ENCODE results near the gene HIBADH.
"Not testable (repeated sequence)": the region's sequence is repeated elsewhere in the genome, so short reads cannot be mapped to it uniquely, and the experiment has no call there.

The HIBADH gene

DNA sequence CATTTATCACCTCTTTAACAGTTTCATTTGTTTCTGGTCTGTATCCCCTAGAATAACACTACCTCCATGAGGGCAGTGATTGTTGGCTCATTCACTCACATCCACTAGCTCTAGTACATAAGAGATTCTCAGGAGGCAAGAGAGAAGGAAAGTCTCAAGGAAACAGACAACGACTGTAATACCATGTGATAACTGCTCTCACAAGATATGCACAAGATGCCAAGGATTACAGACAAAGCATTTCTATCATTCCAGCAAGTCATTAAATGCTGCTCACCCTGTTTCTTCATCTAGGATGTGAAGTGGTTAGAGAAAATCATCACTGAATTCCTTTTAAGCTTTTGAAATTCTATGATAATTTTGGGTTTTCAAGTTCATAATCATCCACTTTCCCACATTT lies 115.3 kb downstream of the HIBADH start:
- DNase-seq (ENCODE audit: low read depth), result no peak

DNA sequence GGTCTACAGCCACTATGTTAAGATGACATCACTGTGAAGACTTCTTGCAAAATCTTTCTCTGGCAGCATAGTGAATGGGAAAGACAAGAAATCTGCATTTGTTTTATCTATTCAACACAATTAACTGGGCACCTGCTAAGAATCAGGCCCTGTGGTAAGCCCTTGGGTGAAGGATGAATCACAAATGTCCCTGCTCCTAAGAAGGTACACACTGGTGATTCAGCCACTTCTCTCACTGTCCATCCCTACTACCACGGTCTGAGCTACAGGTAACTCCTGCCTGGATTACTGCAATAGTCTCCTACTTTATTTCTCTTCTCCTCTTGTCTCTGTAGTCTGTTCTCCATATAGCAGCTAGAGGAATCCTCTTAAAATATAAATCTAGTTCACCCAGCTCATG lies 116.1 kb downstream of the HIBADH start:
- no peak for DNase-seq (ENCODE audit: low read depth)

DNA sequence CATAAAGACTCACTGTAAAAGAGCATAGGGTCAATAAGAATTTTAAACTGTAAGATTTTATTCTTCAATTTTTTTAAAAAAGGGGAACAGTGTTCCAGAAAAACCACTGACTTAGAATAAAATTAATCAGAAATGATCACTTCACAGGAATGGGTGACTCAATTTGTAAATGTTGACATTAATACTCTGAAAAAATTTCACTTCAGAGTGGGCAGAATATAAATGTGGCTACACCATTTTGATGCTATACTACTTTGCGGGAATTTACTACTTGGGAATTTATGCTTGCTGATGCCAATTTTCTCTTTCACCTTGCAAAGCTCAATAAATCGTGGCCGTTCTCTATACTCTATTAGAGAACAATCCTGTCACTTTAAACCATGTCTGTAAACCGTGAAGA lies 126.9 kb downstream of the HIBADH start:
- no peak for DNase-seq (ENCODE audit: low read depth)

DNA sequence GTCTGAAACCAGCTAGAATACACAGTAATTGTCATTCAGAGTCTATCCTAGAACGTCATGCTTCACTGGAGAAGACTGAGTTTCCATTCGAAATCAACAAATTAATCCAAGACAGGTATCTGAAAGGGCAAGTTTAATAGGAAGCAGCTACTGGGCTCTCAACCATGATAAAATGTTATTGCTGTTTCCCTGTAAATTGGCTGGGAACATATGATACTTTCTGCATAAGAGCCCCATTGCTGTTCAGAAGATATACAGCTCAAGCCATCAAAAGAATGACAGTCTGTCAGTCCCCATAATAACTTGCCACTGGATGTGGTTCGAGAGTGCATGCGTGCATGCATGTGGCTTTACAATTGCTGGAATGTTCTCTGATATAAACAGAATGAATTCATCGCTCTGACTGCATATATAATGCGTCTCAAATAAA lies 129.0 kb downstream of the HIBADH start:
- DNase-seq (ENCODE audit: low read depth), result no peak

DNA sequence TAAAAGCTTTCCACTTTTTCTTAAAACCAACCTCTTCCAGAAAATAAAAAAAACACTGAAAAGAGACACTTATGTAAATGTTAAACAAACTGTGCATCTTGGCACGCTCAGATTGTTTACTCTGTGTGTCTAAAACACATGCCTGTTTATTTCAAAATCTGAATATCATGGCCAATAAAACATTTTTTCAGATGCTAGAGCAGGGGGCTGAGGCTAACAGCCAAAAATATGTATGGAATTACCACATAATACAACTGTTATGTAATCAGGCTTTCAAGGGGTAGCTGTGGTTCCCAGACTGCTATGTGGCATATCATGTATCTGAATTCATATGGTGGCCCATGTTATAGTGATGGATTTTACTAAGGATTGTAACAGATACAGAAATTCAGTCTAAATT lies 130.4 kb downstream of the HIBADH start:
- no peak for DNase-seq (ENCODE audit: low read depth)

DNA sequence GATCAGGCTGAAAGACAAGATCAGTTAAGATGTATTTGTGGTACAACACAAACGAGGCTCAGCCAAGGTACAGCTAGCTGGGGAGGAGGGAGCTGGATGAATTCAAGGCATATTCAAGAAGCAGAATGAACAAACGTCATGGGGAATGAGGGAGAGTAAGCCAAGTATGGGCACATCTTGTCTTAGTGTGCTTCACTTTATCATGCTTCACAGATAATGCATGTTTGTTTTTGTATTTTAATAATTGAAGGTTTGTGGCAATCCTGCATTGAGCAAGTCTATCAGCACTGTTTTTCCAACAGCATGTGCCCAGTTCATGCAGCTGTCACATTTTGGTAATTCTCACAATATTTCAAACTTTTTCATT lies 135.4 kb downstream of the HIBADH start:
- no peak for DNase-seq (ENCODE audit: low read depth)

DNA sequence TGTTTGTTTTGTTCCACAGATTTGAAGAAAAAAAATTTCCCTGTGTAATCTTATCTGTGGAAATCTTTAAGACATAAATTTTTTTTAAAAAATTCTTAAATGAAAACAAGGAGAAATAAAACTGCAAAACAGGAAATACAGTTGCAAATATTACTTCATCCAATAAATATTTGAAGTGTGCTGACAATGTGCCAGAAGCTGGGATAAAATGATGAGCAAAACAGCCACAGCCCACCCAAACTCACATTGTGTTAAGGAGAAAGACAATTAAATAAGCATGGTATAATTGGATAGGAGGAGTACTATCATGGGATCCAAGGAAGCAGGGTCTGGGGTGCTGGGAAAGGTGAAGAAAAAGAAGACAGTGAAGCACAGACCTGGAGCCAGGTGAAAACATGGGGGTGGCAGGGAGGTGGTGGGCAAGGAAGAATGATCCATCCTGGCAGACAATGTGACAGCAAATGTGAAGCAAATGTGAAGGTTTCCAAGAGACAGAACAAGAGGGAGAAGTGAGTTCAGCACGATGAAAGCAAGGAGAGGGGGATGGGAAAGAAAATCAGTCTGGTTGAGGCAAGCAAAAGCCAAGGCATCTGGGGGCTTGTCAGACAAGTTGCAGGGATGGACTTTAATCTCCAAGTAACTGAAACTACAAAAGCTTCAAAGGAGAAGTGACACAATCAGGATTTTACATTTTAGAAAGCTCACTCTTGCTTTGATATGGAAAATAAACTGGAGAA lies 135.9 kb downstream of the HIBADH start:
- no peak for DNase-seq (ENCODE audit: low read depth)

DNA sequence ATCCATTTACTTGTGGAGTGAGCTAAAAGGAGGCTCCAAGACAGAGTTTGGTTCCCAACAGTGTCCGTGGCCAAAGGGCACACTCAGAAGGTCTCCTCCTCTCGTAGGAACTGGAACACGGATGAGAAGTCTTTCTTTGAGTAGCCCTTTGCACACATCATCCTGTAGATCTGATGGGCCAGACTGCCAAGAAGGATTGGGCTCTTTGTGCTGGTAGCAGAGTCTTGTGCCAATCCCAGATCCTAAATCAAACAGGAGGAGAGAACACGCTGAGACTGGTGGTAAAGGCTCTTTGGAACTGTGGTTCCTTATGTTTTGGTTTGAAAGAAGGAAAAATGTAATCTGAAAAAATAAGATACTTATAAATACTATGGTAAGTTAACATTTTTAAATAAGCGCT lies 136.6 kb downstream of the HIBADH start:
- no peak for DNase-seq (ENCODE audit: low read depth)

DNA sequence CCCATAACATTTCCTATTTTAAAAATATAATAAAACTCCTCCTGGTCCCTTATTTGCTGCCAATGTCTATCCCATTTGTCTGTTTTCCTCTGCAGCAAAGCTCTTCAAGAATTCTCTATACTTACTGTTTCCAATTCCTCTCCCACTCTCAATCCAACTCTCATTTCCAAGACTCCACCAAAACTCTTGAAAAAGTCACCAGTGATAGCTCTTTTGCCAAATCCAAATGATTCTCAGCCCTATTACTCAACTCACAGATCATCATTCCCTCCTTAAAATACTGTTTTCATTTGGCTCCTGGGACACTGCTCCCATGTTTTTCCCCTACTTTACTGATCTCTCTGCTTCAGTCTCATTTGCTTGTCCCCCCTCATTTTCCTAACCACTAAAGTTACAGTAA lies 139.4 kb downstream of the HIBADH start:
- no peak for DNase-seq (ENCODE audit: low read depth)

DNA sequence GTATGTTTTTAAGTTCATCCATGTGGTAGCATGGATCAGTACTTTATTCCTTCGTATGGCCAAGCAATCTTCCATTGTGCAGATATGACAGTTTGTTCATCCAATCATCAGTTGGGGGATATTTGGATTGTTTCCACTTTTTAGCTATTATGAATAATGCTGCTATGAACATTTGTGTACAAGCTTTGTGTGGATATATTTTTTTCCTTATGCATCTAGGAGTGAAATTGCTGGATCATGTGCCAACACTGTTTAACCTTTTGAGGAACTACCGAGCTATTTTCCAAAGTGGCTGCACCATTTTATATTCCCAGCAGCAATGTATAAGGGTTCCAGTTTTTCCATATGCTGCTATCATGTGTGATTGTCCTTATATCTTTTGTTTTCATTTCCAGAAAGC lies 140.1 kb downstream of the HIBADH start:
- DNase-seq (ENCODE audit: low read depth), result no peak

DNA sequence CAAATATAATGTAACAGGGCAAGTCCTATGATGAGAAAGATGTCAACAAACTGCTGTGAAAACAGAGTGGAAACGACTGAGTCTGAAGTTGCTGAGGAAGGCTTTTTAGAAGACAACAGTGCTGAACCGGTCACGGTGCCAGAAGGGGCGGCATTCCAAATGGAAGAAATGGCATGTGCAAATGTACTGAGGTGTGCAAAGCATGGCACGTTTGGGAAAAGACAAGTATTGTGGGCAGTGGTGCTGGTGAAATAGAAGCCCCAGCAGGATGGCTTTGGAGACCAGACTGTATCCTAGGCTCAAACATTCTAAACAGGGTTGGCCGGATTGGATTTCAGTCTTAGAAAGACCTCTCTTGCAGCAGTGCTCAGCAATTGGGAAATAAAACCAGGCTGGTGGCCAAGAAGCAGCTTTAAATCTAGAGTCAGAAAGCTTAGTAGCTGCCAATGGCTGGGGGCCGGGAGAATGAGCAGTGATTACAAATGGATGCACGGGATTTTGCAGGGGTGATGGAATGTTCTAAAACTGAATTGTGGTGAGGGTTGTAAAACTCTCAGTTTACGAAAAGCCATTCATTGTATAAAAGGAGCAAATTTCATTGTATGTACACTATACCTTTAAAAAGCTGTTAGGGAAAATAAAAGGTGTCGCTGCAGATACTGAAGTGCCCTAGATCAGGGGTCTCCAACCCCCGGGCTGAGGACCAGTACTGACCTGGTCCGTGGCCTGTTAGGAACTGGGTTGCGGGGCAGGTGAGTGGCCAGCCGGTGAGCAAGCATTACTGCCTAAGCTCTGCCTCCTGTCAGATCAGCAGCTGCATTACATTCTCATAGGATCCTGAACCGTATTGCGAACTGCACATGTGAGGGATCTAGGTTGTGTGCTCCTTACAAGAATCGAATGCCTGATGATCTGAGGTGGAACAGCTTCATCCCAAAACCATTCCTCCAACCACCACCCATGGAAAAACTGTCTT lies 141.6 kb downstream of the HIBADH start:
- no peak for DNase-seq (ENCODE audit: low read depth)

DNA sequence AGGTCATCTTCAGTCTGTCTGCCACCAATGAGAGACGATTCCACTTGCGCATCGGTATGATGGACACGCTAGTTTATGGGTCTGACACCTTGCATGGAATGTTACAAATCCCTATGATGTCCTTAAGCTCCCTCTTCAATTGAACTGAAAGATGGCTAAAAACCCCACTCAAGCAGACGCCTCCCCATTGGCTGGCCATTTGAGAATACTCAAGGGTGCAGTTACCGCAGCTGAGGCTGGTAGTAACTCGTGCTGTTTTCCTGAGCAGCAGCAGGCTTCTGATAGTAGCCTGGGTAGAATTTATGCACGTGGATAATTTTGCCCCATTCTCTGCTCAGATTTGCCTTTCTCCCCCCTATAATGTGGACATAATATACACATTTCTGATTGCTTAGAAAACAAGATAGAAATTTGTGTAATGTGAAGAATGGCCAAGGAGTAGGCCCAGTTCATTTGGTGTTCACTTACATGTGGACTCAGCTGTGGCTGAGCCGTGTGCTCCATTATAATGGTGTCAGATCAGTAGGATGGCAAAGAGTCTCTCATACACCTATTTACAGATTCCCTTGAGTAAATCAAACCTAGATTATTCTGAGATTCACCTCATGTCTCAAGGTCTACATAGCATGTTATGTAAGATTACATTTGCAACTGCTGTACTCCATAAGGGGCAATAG lies 142.8 kb downstream of the HIBADH start:
- DNase-seq (ENCODE audit: low read depth), result no peak

DNA sequence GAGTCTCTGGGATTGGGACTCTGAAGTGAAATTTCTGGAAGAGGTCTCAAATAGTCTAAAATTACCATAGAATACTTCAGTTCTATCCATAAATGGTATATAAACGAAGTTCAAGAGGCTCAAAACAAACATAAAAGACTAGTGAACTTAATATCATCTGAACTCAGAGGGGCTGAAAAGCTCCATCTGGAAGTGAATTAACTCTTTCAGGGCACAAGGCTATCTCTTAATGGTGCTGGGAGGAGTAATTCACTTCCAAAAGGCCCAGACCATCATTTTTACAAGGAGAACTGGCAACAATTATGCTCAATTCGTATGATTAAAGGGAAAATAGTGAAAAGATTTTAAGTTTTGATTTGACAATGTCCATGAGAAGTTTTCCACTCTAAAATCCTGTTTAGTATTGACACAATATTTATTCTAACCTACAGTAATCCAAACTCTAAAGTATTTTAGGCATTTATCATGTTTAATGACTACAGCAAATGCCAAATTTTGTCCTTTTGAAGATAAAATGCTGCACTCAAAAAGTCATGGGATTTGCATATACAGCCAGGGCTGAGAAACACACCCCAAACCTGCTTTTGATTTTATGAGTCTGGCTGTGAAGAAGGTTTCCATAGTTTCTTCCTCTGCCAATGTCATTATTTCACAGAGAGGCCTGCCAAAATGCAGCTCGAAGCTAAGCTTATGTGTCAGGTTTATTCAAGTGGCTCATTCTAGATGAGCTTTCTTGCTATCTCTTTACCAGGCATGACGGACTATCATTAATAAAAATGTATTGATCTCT lies 143.9 kb downstream of the HIBADH start:
- DNase-seq (ENCODE audit: low read depth), result no peak

DNA sequence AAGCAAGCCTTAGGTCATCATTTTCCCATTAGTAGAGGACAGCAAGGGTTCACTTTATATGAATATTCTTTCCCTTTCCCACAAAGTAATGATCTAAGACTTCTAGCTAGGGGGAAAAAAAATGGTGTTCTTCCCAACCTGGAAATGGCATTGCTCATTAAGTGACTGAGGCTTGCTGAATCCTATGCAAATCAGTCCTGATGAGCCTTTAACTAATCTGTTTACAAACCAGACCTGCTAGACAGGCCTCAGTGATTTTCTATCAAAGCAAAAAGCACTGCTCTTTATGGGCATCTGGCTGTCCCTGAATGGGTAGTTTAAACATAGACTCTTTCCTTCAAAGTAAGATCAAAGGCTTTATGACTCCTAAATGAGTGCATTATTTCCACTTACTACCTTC lies 146.3 kb downstream of the HIBADH start:
- no peak for DNase-seq (ENCODE audit: low read depth)

DNA sequence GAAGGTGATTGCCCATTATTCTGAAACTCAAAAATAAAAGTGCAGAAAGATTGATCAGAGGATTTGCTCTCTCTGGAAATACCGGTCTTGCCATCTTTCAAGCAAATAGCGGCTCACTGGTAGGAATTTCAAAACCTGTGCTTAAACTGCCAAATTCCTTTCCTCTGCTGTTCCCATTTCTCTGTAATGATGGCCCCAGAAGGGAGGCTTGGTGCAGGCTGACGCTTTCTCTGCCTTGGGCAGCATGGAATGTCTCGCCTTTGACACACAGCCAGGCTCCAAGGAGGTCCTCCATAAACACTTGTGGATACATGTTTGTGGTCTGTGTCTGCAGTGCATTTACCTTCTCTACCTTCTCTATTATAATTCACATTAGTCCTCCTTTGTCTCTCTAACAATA lies 146.8 kb downstream of the HIBADH start:
- DNase-seq (ENCODE audit: low read depth), result no peak

DNA sequence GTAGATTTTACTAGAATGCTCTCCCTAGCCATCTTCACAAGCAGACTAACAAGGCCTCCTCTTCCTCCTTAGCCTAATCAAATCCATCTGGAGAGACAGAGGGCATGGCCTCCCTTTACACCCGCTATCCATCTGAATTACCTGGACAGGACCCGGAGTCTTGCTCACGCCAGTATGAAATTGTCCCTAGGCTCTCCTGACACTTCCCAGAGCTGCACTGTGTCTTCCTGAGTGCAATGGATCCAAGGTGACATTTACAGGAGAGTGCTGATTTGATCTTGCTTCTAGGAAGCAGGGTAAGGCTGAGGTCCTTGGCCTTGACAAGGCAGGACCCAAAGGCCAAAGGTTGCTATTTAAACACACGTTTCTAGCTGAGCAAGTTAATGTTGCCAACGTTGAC lies 147.8 kb downstream of the HIBADH start:
- no peak for DNase-seq (ENCODE audit: low read depth)

DNA sequence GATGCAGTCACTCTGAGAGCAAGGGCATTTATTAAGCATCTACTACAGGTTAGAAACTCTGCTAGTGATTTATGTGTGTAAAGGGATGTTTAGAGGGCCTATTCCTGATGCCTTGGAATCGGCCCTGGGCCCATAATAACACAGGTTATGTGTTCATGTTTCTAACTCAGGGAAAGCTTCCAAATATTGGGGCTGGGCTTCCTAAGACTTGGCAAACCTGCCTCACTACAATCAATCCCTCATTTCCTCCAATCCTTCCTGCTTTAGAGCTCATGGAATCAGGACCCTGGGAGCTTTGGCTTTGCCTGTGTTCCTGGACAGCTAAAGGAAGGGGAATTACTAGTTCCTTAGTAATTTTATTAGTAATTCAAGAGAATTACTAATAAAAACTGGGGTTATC lies 148.8 kb downstream of the HIBADH start:
- no peak for DNase-seq (ENCODE audit: low read depth)

DNA sequence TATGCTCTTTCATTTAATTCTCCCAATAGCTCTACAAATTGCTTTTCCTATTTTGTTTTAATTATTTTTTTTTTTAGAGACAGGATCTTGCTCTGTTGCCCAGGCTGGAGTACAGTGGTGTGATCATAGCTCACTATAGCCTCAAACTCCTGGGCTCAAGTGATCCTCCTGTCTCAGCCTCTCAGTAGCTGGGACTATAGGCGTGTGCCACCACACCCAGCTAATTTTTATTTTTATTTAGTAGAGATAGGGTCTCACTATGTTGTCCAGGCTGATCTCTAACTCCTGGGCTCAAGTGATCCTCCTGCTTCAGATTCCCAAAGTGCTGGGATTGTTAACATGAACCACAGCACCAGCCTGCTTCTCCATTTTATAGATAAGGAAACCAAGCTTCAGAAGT lies 151.3 kb downstream of the HIBADH start:
- DNase-seq (ENCODE audit: low read depth), result not testable (repeated sequence)

DNA sequence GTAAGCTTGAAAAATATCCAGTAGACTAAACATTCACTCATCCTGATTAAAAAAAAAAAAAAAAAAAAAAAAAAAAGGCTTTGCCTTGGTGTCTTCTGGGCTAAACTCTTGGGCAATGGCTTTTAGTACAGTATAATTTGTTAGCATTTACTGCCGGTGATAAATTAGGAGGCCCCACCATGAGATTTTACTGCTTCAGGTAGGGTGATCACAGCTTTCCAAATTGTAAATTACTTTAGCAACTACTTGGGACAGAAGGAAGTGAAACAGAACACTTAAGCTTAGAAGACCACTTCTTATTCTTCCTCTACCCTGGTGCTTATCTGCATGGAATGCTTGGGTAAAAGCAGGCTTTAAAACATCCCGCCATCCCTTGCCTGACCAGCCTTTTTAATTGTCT lies 152.1 kb downstream of the HIBADH start:
- DNase-seq (ENCODE audit: low read depth), result no peak

DNA sequence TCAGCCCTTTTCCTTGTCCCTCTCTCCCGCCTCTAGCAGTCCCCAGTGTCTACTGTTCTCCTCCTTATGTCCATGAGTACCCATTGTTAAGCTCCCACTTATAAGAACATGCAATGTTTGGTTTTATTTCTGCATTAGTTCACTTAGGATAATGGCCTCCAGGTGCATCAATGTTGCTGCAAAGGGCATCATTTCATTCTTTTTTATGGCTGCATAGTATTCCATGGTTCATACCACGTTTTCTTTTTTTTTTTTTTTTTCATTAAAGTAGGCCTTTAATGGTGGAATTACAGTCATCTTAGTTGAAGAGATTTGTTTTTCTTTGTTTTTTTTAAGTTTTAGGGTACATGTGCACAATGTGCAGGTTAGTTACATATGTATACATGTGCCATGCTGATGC lies 160.8 kb downstream of the HIBADH start:
- DNase-seq (ENCODE audit: low read depth), result not testable (repeated sequence)

DNA sequence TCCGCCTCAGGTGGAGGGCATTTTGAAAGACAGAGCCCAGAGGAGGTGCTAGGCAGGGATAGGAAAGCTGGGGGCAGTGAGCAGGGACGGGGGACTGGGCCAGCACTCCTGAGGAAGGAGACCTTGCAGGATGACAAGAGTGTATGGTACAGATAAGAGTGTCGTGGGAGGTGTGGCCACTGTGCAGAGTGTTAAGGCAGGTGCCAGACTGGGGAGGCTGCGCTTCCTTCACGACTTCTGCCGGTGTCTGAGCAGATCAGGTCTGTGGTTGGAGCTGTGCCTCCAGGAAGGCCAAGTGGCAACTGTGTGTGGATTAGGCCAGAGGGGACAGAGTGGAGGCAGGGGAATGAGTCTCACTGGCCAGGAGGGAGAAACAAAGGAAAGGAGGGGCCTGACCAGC lies 161.7 kb downstream of the HIBADH start:
- no peak for DNase-seq (ENCODE audit: low read depth)

DNA sequence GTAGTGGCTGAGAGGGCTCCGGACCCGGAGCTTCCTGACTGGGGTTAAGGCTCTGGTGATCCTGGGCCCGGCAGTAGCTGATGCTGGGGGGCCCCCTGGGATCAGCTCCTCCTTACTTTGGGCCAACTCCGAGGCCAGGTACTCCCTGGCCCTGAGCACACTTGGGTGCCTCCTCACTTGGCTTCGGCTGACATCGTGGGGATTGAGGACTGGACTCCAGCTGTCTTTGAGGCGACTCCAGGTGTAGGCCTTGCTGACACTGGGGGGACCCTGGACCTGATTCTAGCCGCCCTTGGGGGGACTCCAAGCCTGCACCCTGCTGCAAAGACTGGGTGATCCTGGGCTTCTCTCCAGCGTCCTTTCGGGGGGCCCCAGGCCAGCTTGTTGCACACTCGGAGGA lies 170.5 kb downstream of the HIBADH start:
- no peak for DNase-seq (ENCODE audit: low read depth)

Measured in activated T-cell treated with anti-CD3 and anti-CD28 coated beads for 1 hour (primary cell).